ENCODE measurements around the gene ST3GAL3.

- TF ChIP-seq, protein P1, sequence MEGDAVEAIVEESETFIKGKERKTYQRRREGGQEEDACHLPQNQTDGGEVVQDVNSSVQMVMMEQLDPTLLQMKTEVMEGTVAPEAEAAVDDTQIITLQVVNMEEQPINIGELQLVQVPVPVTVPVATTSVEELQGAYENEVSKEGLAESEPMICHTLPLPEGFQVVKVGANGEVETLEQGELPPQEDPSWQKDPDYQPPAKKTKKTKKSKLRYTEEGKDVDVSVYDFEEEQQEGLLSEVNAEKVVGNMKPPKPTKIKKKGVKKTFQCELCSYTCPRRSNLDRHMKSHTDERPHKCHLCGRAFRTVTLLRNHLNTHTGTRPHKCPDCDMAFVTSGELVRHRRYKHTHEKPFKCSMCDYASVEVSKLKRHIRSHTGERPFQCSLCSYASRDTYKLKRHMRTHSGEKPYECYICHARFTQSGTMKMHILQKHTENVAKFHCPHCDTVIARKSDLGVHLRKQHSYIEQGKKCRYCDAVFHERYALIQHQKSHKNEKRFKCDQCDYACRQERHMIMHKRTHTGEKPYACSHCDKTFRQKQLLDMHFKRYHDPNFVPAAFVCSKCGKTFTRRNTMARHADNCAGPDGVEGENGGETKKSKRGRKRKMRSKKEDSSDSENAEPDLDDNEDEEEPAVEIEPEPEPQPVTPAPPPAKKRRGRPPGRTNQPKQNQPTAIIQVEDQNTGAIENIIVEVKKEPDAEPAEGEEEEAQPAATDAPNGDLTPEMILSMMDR (IDR thresholded peaks at IDR 0.05), result no peak
- TF ChIP-seq POLR2A (IDR thresholded peaks at IDR 0.05) (no peak), POLR2AphosphoS5 (IDR thresholded peaks at IDR 0.05) (no peak)
Measured at GRCh38 chr1:43933386-43934100, 226.2 kb downstream of the ST3GAL3 start, which contains the start of gene ARTN.
